8988T (cell line): Measurements from ENCODE around the gene ACHE.
"Not testable (repeated sequence)": the region's sequence is repeated elsewhere in the genome, so short reads cannot be mapped to it uniquely, and the experiment has no call there.

ENCODE experiments used
- DNase-seq: peaks from one replicate; pipeline ENCODE4 v3.0.0; 2011

Gene ACHE

DNA sequence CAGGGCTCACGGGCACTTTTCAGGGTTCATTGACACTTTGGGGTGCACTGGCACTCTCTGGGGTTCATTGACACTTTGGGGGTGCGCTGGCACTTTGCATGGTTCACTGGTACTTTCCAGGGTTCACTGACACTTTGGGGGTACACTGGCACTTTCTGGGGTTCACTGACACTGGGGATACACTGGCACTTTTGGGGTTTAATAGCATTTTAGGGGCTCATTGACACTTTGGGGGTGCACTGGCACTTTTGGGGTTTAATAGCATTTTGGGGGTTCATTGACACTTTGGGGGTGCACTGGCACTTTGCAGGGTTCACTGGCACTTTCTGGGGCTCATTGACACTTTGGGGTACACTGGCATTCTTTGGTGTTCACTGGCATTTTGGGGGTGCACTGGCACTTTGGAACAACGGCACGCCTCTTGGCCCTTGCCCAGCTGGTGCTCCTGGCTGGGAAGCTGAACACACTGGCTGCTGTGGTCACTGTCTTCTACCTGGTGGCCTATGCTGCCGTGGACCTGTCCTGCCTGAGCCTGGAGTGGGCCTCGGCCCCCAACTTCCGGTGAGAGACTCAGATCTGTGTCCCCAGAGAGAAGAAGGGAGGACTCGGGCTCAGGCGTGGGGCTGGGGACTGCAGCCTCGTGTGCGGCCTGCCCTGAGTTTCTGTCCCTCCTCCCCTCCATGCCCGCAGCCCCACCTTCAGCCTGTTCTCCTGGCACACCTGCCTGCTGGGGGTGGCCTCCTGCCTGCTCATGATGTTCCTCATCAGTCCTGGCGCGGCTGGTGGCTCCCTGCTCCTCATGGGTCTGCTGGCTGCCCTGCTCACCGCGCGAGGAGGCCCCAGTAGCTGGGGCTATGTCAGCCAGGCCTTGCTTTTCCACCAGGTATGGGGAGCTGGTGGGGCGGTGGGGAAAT, 34.7 kb downstream of the ACHE start:
- no peak for DNase-seq

DNA sequence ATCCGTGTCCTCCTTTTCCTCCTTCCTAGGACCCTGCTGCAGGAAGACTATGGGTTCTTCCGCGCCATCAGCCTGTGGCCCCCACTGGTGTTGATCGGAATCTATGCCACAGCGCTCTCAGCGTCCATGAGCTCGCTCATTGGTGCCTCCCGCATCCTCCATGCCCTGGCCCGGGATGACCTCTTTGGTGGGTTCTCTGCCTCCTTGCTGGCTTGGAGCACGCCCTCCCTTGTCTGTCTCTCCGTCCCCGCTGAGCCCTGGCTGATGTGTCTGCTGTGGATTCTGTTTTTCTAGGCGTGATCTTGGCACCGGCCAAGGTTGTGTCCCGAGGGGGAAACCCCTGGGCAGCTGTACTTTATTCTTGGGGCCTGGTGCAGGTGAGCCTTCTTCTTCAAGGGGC, 35.8 kb downstream of the ACHE start:
- DNase-seq = no peak

DNA sequence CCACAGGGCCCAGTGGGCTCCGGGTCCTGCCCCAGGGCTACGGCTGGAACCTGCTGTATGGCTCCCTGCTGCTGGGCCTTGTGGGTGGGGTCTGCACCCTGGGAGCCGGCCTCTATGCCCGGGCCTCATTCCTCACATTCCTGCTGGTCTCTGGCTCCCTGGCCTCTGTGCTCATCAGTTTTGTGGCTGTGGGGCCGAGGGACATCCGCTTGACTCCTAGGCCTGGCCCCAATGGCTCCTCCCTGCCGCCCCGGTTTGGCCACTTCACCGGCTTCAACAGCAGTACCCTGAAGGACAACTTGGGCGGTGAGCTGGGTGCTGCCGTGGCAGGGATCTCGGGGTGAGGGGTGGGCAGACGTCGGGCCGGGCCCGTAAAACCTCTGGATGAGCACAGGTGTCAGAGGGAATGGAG, 38.8 kb downstream of the ACHE start:
- no peak for DNase-seq

GRCh38 chr7:100855515-100855914, 40.2 kb downstream of the ACHE start:
- DNase-seq = no peak

- DNase-seq = not testable (repeated sequence)
Observed at GRCh38 chr7:100854899-100855298, 40.8 kb downstream of the ACHE start.

- DNase-seq = no peak
Observed at GRCh38 chr7:100854146-100854895, 41.4 kb downstream of the ACHE start.

- DNase-seq = peak; percentile 91
Observed at GRCh38 chr7:100852048-100852872, 43.4 kb downstream of the ACHE start, which contains the start of gene SLC12A9. Gene SLC12A9, plus strand, starts transcription at chr7:100852713. Its CDS starts 1,485 bp downstream, at chr7:100854198.

DNA sequence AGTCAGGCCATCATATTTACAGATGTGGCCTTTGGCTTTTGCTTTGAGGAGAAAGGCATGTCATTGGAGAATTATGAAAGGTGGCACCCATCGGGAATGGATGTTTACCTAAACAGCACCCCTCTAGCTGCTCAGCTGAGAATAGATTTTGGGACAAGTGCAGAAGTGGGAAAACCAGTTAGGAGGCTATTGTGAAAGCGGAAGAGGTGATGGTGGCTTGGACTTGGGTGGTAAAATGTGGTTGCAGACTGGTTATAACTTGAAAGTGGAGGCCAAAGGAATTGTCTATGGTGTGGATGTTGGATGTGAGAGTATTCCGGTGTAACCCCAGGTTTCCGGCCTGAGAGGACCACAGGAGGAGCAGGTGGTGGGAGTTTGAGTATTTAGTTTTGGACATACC, 48.3 kb downstream of the ACHE start:
- no peak for DNase-seq

- no peak for DNase-seq
Observed at GRCh38 chr7:100840470-100841100, 55.1 kb downstream of the ACHE start.
